Measurements from ENCODE around the gene CASK.

- TF ChIP-seq RARB (CRISPR knock-in tag; IDR thresholded peaks at IDR 0.05) (no peak), ZFP30 (CRISPR knock-in tag; IDR thresholded peaks at IDR 0.05) (no peak), ZFP3 (CRISPR knock-in tag; IDR thresholded peaks at IDR 0.05) (no peak), CSRNP3 (CRISPR knock-in tag; IDR thresholded peaks at IDR 0.05) (no peak), ARNTL (CRISPR knock-in tag; IDR thresholded peaks at IDR 0.05; ENCODE audit: borderline replicate concordance, low read depth) (no peak)
- TF ChIP-seq, protein P1, sequence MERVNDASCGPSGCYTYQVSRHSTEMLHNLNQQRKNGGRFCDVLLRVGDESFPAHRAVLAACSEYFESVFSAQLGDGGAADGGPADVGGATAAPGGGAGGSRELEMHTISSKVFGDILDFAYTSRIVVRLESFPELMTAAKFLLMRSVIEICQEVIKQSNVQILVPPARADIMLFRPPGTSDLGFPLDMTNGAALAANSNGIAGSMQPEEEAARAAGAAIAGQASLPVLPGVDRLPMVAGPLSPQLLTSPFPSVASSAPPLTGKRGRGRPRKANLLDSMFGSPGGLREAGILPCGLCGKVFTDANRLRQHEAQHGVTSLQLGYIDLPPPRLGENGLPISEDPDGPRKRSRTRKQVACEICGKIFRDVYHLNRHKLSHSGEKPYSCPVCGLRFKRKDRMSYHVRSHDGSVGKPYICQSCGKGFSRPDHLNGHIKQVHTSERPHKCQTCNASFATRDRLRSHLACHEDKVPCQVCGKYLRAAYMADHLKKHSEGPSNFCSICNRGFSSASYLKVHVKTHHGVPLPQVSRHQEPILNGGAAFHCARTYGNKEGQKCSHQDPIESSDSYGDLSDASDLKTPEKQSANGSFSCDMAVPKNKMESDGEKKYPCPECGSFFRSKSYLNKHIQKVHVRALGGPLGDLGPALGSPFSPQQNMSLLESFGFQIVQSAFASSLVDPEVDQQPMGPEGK (CRISPR knock-in tag; IDR thresholded peaks at IDR 0.05; ENCODE audit: borderline replicate concordance), result no peak
- TF ChIP-seq, protein P2, sequence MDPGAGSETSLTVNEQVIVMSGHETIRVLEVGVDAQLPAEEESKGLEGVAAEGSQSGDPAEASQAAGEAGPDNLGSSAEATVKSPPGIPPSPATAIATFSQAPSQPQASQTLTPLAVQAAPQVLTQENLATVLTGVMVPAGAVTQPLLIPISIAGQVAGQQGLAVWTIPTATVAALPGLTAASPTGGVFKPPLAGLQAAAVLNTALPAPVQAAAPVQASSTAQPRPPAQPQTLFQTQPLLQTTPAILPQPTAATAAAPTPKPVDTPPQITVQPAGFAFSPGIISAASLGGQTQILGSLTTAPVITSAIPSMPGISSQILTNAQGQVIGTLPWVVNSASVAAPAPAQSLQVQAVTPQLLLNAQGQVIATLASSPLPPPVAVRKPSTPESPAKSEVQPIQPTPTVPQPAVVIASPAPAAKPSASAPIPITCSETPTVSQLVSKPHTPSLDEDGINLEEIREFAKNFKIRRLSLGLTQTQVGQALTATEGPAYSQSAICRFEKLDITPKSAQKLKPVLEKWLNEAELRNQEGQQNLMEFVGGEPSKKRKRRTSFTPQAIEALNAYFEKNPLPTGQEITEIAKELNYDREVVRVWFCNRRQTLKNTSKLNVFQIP (CRISPR knock-in tag; IDR thresholded peaks at IDR 0.05; ENCODE audit: borderline replicate concordance, low read depth), result no peak
- TF ChIP-seq, protein P3, sequence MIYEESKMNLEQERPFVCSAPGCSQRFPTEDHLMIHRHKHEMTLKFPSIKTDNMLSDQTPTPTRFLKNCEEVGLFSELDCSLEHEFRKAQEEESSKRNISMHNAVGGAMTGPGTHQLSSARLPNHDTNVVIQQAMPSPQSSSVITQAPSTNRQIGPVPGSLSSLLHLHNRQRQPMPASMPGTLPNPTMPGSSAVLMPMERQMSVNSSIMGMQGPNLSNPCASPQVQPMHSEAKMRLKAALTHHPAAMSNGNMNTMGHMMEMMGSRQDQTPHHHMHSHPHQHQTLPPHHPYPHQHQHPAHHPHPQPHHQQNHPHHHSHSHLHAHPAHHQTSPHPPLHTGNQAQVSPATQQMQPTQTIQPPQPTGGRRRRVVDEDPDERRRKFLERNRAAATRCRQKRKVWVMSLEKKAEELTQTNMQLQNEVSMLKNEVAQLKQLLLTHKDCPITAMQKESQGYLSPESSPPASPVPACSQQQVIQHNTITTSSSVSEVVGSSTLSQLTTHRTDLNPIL (CRISPR knock-in tag; IDR thresholded peaks at IDR 0.05; ENCODE audit: low read depth), result no peak
Observed at GRCh38 chrX:41596596-41596995, 326.8 kb downstream of the CASK start.

Data from SK-N-SH treated with all-trans-retinoic acid at 6 μM for 48 hours (cell line).